GM20000 (cell line): Measurements from ENCODE around the gene DOCK10.

ENCODE experiments used
- DNase-seq: peaks from one replicate; pipeline ENCODE4 v3.0.0; 2012; ENCODE audit warnings: low spot score
- CTCF ChIP-seq: IDR thresholded peaks from 2 replicates; pipeline ENCODE4 v1.5.1; 2012; ENCODE audit warnings: mild to moderate bottlenecking, control low read depth; ENCODE audit errors: extremely low read depth, missing control alignments

Gene DOCK10

GRCh38 chr2:224887141-224887540 lies 155.1 kb downstream of the DOCK10 start:
- peak; percentile 35 for TF ChIP-seq CTCF
- DNase-seq: no peak

DNA sequence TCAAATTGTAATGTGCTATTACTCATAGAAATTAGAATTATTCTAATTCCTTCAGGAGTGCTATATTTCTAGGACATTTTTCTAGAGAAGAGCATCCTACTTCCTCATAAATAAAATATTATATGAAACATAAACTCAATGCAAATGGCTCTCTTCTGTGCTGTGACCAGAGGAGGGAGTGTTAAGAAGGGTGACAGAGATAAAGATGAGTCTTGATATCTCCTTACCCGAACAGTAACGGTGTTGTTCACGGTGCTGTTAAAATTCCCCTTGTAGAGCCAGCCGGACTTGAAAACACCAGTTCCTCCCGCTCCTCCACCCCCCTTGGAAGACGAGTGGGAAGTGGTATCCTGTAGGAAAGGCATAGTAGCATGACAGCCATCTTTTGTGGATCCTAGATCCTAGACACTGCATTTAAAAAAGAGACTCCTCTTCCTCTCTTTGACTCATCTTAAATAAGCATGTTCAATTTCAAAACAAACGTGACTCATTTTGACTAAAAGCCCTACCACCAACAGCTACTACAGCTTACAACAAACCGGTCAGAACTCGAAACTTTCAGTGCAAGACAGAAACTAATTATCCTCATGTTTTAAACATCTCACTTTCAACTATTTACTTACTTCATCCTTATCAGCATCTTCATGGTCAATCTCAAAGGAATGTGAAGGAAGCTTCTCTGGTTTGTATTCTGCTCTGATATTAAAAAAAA lies 156.3 kb downstream of the DOCK10 start:
- no peak for TF ChIP-seq CTCF
- peak; percentile 30 for DNase-seq

DNA sequence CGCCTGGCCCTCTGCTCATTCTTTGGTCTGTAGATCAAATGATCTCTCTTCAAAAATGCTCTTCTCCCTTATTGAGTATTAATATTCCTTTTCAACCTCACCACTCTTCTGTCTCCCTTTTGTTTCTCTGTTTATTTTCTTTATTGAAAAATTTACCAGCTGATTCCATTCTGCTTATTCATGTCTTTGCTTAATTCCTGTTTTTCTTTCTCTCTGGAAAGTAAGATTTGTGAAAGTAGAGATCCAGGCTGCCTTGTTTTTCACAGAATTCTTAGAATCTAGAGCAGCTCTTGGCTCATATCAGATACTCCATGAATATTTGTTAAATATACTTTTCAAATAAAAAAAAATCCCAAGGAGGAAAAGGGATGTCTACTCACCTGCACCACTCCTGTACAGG lies 157.0 kb downstream of the DOCK10 start:
- no peak for DNase-seq
- TF ChIP-seq CTCF: no peak

DNA sequence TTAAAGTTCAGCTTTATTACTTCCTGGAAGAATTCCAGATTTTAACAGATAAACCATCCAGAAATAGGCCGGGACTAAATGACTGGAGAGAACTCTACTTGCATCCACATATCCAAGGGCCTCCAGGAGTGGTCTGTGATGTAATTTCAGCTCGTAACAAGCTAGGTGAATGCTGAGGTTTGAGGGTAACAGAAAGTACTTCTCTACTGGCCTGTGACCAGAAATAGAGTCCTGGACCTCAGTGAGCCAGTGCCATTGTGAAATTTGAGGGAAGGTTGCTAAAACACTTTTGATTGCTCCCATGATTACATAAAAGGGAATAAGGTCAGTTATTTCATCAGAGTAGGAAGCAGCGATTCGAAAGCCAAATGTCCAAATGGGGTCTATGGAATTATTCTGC lies 158.1 kb downstream of the DOCK10 start:
- DNase-seq: no peak
- TF ChIP-seq CTCF: no peak

- no peak for DNase-seq
- no peak for TF ChIP-seq CTCF
Observed at GRCh38 chr2:224883700-224884099, 158.6 kb downstream of the DOCK10 start.

GRCh38 chr2:224883172-224883516 lies 159.1 kb downstream of the DOCK10 start:
- no peak for TF ChIP-seq CTCF
- no peak for DNase-seq

- TF ChIP-seq CTCF: no peak
- DNase-seq: no peak
Observed at GRCh38 chr2:224882291-224883171, 159.7 kb downstream of the DOCK10 start.
